Glomerular endothelial cell (primary cell): Measurements from ENCODE around the gene RSL24D1. TPM values are rescaled to one million over a fixed set of nuclear protein-coding genes. Genes with fewer than 3 reads are reported as not detected.

Experiments used
- DNase-seq: peaks from one replicate; pipeline ENCODE4 v3.0.0-alpha.2; 2011; ENCODE audit warnings: low read depth, low spot score; ENCODE audit errors: extremely low read depth
- total RNA-seq: library from RNA; depleted of rRNA; stranded (reverse); fragments of >200 nt; gene quantifications from 2 replicates; pipeline ENCODE4 v1.2.3, GENCODE V29; 2015

The RSL24D1 gene
- total RNA-seq: 46.4 and 54.7 TPM in 2 replicates

- peak; percentile 94 for DNase-seq
Observed at GRCh38 chr15:55196458-55197361, at the start of gene RSL24D1. TSS of gene RSL24D1 (minus strand) at chr15:55196941. CDS start at chr15:55196890, 51 bp downstream.

- no peak for DNase-seq
Observed at GRCh38 chr15:55245059-55245458, 48.3 kb upstream of the RSL24D1 start.

- DNase-seq: no peak
Observed at GRCh38 chr15:55241891-55242290, 45.1 kb upstream of the RSL24D1 start.

GRCh38 chr15:55241186-55241585, 44.4 kb upstream of the RSL24D1 start:
- DNase-seq: no peak

DNA sequence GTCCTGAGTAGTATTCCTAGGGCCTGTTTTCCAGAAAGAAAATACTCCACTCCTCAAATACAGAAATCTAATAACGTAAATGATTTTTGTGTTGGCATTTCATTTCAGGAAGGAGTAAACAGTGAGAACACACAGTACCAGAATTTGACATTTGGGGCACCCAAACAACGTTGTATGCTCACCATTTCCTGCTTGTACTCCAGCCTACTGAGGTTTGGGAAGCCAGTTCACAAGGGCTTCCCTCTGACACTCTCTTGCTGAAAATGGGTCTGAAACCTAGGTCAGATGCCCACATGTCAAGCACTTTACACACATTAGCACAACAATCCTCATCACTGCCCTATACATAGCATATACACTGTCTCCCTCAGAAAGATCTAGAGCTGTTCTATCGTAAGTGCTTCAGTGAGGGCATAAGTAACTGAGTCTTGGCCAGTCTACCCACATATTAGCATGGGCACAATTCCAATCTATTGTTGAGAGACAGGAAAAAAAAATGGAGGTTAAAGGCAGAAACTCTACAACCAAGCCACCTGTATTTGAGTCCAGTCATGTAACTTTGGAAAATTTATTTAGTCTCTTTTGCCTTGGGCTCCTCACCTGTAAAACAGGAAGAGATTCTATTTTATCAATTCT, 43.5 kb upstream of the RSL24D1 start:
- no peak for DNase-seq

- no peak for DNase-seq
Observed at GRCh38 chr15:55239440-55240124, 42.8 kb upstream of the RSL24D1 start.

- no peak for DNase-seq
Observed at GRCh38 chr15:55238877-55239276, 42.1 kb upstream of the RSL24D1 start.

- no peak for DNase-seq
Observed at GRCh38 chr15:55237219-55238130, 40.7 kb upstream of the RSL24D1 start.

DNA sequence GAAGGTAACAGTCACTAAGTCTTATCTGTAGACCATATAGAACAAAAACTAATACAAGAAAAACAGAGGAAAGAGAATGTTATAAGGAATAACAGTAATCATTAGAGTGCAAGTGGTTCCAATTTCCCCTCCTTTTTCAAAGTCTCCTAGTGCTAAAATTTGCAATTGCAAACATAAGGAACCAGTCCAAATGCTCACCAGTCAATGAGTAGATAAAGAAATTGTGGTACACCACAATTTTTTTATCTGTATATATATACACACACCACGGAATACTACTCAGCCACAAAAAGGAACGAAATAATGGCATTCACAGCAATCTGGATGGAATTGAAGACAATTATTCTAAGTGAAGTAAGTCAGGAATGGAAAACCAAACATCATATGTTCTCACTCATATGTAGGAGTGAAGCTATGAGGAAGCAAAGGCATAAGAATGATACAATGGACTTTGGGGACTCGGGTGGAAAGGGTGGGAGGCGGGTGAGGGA, 38.9 kb upstream of the RSL24D1 start:
- no peak for DNase-seq

- DNase-seq: no peak
Observed at GRCh38 chr15:55234800-55235104, 38.0 kb upstream of the RSL24D1 start.

DNA sequence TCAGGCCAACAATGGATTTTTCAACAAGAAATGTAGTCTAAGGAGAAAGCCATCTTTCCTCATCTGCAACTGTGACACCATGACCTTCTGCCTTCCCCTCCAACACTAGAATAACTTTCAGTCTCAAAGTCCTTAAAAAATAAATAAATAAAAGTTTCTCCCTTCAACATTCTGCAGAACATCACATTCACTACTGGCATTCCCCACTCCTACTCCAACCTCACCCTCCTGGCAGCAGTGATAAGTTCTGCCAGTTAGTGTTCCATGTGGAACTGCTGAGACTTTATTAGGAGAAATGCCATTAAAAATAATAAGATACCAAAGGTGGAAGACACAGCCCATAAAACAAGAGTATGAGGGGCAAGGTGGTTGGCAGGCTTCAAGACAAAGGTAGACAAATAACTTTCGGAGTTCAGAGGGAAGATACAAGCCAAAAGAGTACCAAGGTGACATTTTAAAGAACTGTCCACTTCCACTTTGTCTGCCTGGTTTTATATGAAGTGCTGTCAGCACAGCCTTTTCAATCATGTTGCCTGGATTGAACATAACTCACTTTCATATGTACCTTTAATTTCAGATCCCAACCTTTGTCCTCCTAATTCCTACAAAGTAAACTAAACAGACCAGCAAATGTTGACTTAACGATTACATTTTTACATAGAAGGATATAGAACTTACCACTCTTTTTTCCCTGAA, 37.5 kb upstream of the RSL24D1 start:
- DNase-seq: no peak

DNA sequence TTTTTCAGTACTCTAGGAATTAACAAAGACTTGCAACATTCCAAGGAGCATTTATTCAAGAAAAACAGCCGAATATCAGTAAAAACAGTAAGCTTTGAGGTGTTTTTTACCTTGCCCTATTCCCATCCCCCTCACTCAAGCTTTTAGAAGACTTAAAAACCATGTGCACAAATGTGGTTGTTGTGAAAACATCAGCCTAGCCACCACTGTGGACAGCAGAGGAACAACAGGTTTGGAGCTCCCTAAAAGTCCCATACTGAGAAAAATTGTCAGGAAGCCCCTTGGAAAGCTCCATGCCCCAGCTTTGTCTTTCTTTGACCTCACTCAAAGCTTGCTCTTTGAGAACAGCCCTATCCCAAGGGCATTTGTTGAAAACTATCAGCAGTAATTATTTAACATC, 34.7 kb upstream of the RSL24D1 start:
- no peak for DNase-seq

DNA sequence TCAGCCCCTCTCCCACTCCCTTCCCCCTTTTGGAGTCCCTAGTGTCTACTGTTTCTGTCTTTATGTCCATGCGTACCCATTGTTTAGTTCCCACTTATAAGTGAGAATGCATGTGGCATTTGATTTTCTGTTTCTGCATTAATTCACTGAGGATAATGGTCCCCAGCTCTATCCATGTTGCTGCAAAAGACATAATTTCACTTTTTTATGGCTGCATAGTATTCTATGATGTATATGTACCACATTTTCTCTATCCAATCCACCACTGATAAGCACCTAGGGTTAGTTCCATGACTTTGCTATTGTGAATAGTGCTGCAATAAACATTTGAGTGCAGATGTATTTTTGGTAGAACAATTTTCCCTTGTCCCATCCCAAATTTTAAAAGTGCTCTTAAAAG, 34.2 kb upstream of the RSL24D1 start:
- no peak for DNase-seq

DNA sequence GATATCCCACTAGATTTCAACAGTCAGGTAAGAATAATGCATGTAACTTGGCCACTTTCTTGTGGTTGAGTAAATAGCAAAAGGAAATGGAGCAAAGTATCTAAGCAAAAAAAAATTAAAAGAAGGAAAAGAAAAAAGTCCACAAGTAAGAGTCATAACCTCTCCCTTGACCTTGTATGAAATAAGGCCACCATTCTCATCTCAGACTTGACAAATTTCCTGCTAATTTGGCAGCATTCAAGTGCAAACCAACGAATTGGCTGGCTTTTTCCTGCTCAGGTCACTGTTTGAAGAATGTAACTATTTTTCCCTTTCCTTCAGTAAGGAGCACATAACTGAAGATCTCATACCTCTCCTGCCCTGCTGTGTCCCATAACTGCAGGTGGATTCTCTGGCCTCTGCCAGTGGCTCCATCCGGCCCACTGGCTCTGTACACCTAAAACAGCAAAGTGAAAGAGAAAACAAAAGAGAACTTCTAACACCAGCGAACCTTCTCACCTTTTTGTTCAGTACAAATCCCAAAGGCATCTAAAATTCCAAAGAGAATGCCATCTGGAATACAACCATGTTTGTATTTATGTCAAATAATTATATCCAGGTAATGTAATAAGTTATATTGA, 33.4 kb upstream of the RSL24D1 start:
- DNase-seq: no peak

DNA sequence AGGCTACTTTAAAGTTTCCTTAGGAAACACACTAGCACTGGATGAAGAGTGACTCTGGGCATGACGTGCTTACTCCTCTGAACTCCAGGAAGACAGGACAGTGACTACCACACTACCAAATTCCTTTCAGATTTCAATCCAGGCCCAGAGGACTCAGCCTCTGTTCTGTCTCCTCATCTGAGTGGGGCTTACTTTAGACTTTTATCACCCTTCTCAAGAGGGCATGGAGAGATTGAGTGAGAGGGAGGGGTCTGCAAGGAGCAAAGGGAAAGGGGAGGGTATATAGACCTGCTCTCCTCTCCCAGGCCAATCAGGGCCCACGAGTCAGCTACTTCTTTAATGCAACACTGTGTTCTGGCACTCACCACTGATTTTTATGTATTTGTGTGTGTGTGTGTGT, 29.4 kb upstream of the RSL24D1 start:
- no peak for DNase-seq

DNA sequence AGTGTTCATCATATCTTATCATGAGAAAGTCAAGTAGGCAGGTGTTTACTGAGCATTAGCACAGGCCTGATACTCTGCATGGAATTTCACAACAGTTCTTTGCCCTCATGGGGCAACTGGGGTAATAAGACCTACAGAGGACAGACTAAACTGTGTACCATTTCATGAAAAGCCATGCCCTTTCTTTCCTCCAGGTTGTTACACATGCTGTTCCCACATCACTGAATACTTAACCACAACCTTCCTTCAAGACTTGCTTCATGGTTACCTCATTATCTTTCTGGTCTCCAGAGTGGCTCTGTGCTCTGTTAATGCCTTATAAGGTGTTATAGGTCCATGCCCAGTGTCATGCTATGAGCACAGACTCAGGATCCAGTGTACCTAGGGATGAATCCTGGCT, 28.2 kb upstream of the RSL24D1 start:
- no peak for DNase-seq

- no peak for DNase-seq
Observed at GRCh38 chr15:55222588-55222987, 25.8 kb upstream of the RSL24D1 start.

- no peak for DNase-seq
Observed at GRCh38 chr15:55221090-55222011, 24.6 kb upstream of the RSL24D1 start.
